ENCODE results near the gene SLC25A47. TPM values are rescaled to one million over a fixed set of nuclear protein-coding genes. Genes with fewer than 3 reads are reported as not detected.
A peak's percentile ranks its signal among the peaks of the same experiment; 100 is the strongest.

Gene SLC25A47
- total RNA-seq, 1 donor from 2014 or later, result not detected

DNA sequence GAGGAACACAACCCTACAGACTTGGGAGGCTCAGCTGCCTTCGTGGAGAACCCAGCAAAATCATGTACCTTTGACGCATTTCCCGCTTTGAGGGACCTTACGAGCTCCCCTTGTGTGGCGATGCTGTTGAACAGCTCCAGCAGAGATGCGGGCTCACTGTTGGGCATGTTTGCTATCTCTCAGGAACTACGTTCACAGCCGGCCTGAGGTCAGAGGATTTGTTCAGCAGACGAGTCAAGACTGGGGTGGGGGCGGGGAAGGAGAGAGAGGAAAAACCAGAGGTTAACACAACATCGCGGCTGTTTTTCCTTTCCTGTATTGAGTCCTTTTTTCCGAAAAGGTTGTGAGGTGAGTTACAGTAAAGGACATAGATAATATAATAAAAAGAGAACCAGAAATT lies 45.9 kb downstream of the SLC25A47 start:
- H3K9me3 Mint-ChIP-seq, result no peaks in the 10 kb centered on the region
- DNase-seq, result no peak
- H3K27ac Mint-ChIP-seq, result peak overlapping the region; percentile 57
- no peak overlapping the region for H3K4me3 Mint-ChIP-seq
- peaks cover 82% of the 10 kb centered on the region for H3K36me3 Mint-ChIP-seq (ENCODE audit: low read depth)
- H3K27me3 Mint-ChIP-seq, result no peaks in the 10 kb centered on the region
- peaks cover 55% of the 10 kb centered on the region for H3K4me1 Mint-ChIP-seq
- intact Hi-C loops (cut with micrococcal nuclease), result no loop called here

DNA sequence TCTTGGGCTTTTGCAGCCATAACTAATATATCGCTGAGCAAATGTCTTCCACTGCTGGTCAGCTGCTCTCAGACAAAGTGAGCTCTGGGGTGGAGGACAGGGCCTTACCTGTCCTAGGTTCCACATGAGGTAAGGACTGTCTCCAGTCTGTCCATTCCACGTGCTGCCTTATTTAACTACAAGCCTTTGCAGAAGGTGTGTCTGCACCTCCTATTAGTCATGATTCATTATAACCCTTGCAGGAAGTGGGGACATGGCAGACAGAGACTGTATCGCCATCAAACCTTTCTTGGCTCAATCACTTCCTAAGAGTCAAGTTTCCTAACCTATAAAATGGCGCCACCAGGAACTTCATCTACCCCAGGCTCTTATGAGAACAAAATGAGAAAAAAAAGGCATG lies 46.9 kb downstream of the SLC25A47 start:
- intact Hi-C loops (cut with micrococcal nuclease), result loop anchor here (10.0 kb wide), 2 partner anchors 265 to 1715 kb away; partner anchors contain the start of gene HSP90AA1
- Mint-ChIP-seq H3K4me1 (peaks cover 65% of the 10 kb centered on the region), H3K27ac (peak overlapping the region; percentile 81), H3K4me3 (peak overlapping the region; percentile 34), H3K27me3 (no peaks in the 10 kb centered on the region), H3K36me3 (ENCODE audit: low read depth) (peaks cover 86% of the 10 kb centered on the region), H3K9me3 (no peaks in the 10 kb centered on the region)
- DNase-seq, result no peak

DNA sequence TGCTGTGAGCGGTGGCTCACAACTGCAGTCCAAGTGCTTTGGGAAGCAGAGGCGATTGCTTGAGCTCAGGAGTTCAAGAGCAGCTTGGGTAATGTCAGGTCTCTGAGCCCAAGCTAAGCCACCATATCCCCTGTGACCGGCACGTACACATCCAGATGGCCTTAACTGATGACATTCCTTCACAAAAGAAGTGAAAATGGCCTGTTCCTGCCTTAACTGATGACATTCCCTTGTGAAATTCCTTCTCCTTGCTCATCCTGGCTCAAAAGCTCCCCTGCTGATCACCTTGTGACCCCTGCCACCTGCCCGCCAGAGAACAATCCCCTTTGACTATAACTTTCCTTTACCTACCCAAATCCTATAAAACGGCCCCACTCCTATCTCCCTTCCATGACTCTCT lies 48.6 kb downstream of the SLC25A47 start:
- no peaks in the 10 kb centered on the region for H3K27me3 Mint-ChIP-seq
- DNase-seq, result no peak
- intact Hi-C loops (cut with micrococcal nuclease), result loop anchor here (10.0 kb wide), 2 partner anchors 267 to 1713 kb away; partner anchors contain the start of gene HSP90AA1
- H3K9me3 Mint-ChIP-seq, result no peaks in the 10 kb centered on the region
- peak overlapping the region; percentile 65 for H3K4me3 Mint-ChIP-seq
- peak overlapping the region; percentile 70 for H3K27ac Mint-ChIP-seq
- H3K4me1 Mint-ChIP-seq, result peaks cover 59% of the 10 kb centered on the region
- peaks cover 74% of the 10 kb centered on the region for H3K36me3 Mint-ChIP-seq (ENCODE audit: low read depth)

DNA sequence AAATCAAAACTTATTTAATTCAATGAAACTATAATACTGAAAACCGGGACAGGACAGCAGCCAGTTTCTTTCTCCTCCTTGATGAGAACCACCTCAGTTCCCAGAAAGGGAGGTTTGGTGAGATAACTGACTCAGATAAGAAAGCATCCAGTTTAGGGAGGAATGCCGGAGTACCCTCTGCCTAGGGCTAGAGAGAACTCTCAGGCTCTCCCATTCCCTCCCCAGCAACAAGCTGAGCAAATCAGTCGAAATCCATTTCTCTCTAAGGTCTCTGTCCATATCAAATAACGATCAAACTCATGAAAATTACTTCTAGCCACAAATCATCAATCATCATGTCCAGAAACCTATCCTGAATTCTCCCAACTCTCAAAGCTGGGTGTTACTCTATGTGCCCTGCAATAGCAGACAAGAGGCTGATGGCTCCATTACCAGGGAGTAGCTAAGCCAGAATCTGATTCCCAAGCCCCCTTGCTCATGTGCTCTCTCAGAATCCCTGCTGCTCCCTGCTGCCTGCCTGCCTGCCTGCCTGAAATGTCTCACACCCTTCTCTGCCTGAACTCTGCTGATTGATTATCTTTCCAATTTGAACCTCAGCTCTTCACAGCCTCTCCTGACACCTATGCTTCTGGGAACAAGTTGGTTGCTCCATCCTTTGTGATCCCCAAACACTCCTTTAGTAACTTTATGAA lies 49.4 kb downstream of the SLC25A47 start:
- peak overlapping the region; percentile 99 for H3K4me3 Mint-ChIP-seq
- H3K4me1 Mint-ChIP-seq, result peaks cover 62% of the 10 kb centered on the region
- DNase-seq, result no peak
- peaks cover 69% of the 10 kb centered on the region for H3K36me3 Mint-ChIP-seq (ENCODE audit: low read depth)
- intact Hi-C loops (cut with micrococcal nuclease), result loop anchor here (10.0 kb wide), 2 partner anchors 268 to 1712 kb away; partner anchors contain the start of gene HSP90AA1
- no peaks in the 10 kb centered on the region for H3K9me3 Mint-ChIP-seq
- no peaks in the 10 kb centered on the region for H3K27me3 Mint-ChIP-seq
- peak overlapping the region; percentile 98 for H3K27ac Mint-ChIP-seq

DNA sequence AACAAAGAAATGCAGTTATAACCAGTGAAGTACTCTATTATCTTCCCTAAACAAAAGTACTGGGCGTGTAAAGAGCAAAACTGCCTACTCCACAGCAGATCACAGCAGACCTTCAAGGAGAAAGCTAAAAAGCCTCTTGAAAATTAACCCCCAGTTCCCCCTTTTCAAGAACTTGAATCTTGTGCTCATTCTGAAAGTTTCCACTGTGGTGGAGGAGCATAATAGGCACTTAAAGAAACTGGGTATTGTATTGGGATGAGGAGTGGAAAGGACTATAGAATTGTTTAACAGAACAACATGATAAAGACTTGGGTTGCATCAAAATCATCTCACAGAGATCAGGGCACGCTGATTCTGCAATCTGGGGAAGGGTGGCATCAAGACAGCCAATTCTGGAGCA lies 51.1 kb downstream of the SLC25A47 start:
- H3K4me1 Mint-ChIP-seq, result peaks cover 56% of the 10 kb centered on the region
- H3K9me3 Mint-ChIP-seq, result no peaks in the 10 kb centered on the region
- peak overlapping the region; percentile 99 for H3K4me3 Mint-ChIP-seq
- DNase-seq, result peak; percentile 65
- H3K27ac Mint-ChIP-seq, result peak overlapping the region; percentile 98
- intact Hi-C loops (cut with micrococcal nuclease), result loop anchor here (10.0 kb wide), 2 partner anchors 269 to 1711 kb away; partner anchors contain the start of gene HSP90AA1
- no peaks in the 10 kb centered on the region for H3K27me3 Mint-ChIP-seq
- peaks cover 54% of the 10 kb centered on the region for H3K36me3 Mint-ChIP-seq (ENCODE audit: low read depth)

DNA sequence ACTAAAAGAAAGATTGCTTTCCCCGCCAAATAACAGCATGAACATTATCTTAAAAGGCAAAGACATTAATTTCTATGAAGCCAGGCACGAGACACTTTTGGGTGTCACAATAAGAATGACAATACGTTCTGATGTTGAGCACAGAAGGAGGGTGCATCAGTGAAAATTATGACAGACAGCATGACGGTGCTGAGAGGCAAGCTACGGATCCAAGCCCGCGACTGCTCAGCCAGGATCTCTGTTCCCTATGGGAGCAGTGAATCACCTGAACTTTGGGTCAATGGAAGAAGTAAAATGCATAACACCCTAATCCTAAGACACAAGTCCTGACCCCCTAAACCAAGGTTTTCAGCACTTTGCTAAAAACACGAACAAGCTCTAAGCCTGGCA lies 51.7 kb downstream of the SLC25A47 start:
- Mint-ChIP-seq H3K4me3 (peak overlapping the region; percentile 99), H3K9me3 (no peaks in the 10 kb centered on the region), H3K27ac (peak overlapping the region; percentile 98), H3K27me3 (no peaks in the 10 kb centered on the region), H3K4me1 (peaks cover 53% of the 10 kb centered on the region), H3K36me3 (ENCODE audit: low read depth) (peaks cover 49% of the 10 kb centered on the region)
- DNase-seq, result no peak
- intact Hi-C loops (cut with micrococcal nuclease), result loop anchor here (1.0 to 10.0 kb wide), 6 partner anchors 69 to 1710 kb away; partner anchors contain the start of genes EVL, HSP90AA1 and SLC25A29

DNA sequence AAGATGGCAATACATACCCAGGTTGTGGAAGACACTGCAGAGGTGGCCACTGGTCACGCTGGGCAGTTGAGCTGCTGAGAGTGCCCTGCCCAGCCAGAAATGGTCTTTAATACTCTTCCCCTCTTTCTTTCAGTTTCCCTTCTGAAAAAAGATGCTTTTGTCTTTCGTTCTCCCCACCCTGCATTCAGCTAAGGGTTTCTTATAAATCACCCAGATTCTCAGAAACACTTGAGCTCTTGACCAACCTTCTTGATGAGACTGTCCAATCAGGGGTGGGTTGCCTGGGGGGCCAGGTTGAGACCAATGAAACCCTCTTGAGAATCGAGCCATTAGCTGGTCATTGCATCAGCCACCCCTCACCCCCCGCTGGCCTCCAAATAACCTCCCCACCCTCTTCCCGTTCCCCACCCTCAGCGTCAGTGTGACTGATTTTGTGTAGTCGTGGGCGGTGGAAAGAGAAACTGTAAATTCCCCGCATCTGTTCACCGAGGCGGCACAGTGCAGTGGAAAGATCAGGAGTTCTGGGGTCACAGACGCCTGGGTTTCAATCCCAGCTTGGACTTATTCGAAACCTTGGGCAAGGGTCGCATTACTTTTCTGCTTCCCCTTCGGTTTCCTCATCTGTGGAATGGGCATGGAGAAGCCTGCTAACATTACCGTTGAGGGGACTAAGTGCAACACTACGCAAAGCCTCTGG lies 52.3 kb downstream of the SLC25A47 start:
- peak; percentile 91 for DNase-seq
- Mint-ChIP-seq H3K9me3 (no peaks in the 10 kb centered on the region), H3K4me1 (peaks cover 47% of the 10 kb centered on the region), H3K27me3 (no peaks in the 10 kb centered on the region), H3K36me3 (ENCODE audit: low read depth) (peaks cover 44% of the 10 kb centered on the region), H3K4me3 (peak overlapping the region; percentile 99), H3K27ac (peak overlapping the region; percentile 98)
- intact Hi-C loops (cut with micrococcal nuclease), result loop anchor here (1.0 to 10.0 kb wide), 6 partner anchors 69 to 1709 kb away; partner anchors contain the start of genes EVL, HSP90AA1 and SLC25A29

DNA sequence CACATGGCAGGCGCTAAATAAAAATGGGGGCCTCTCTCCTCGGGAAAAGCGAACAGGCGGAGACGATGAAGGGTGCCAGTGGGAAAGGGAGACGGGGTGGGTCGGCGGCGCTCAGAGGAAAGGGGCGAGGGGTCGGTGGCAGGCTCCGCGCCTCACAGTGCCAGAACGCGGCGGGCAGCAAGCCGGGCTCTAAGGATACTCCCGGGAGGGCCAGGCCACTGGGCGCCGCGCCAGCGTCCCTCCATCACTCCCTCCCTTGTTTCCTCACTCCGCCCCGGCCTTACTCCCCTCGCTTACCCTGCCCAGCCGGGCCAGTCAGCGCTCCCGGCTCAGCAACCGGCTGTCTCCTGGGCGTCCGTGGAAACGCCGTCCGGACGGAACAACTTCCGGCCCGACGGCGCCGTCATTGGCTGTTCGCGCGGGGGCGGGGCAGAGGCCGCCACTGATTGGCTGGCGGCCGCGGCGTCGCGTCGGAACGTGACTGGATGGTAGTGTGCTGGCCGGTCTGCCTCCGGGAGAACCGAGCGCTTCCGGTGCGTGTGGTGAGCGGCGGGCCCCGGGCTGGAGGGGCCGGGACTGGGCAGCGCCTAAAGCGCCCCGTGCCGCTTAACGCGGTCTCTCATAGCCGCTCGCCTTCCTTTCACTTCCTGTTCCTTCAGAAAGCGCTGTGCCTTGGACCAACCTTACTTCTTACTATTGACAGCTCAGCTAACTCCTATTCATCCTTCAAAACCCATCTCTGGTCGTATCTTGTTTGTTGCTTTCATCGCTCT lies 53.0 kb downstream of the SLC25A47 start, which contains the start of gene WDR25:
Gene WDR25, plus strand, starts transcription at position 523 of the 773 bp plus-strand sequence.
- peak; percentile 99 for DNase-seq
- intact Hi-C loops (cut with micrococcal nuclease), result loop anchor here (1.0 to 10.0 kb wide), 9 partner anchors 35 to 1709 kb away; partner anchors contain the start of genes EVL, HSP90AA1 and SLC25A29
- H3K4me1 Mint-ChIP-seq, result peaks cover 47% of the 10 kb centered on the region

DNA sequence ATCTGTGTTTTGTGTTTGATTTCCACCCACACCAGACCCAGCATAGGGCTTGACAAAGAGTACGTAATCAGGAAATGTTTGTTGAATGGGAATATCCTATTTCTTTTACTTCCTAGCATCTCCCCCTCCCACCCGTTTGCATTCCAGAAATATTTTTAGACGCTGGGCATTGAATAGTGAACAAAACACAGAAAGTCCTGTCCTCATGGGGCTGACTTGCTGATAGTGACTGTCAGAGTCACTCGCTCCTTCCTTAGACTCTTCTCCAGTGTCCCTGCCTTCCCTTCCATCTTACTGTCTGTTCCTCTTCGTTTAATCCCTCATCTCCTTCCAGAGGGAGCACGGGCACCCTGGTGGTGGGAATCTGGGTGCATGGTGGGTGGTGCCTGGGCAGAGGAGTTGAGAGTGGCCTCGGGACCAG lies 53.6 kb downstream of the SLC25A47 start:
- peaks cover 34% of the 10 kb centered on the region for H3K36me3 Mint-ChIP-seq (ENCODE audit: low read depth)
- peak overlapping the region; percentile 99 for H3K4me3 Mint-ChIP-seq
- DNase-seq, result peak; percentile 64
- no peaks in the 10 kb centered on the region for H3K27me3 Mint-ChIP-seq
- peaks cover 44% of the 10 kb centered on the region for H3K4me1 Mint-ChIP-seq
- H3K9me3 Mint-ChIP-seq, result no peaks in the 10 kb centered on the region
- peak overlapping the region; percentile 98 for H3K27ac Mint-ChIP-seq
- intact Hi-C loops (cut with micrococcal nuclease), result loop anchor here (1.0 to 10.0 kb wide), 8 partner anchors 35 to 1708 kb away; partner anchors contain the start of genes EVL and HSP90AA1

More for the DNA sequence above, 53.0 kb downstream of the SLC25A47 start, which contains the start of gene WDR25:
- Mint-ChIP-seq H3K27me3 (no peaks in the 10 kb centered on the region), H3K36me3 (ENCODE audit: low read depth) (peaks cover 38% of the 10 kb centered on the region), H3K27ac (peak within 1 kb of the TSS; percentile 98), H3K9me3 (no peaks in the 10 kb centered on the region), H3K4me3 (peak within 1 kb of the TSS; percentile 99)

Other genes with a start within 250 kb of the SLC25A47 start
- 0.09 and 0.35 TPM in 2 replicates for gene DEGS2, start 163.7 kb upstream of the SLC25A47 start, total RNA-seq
- 102 and 105 TPM in 2 replicates for gene YY1, start 84.2 kb upstream of the SLC25A47 start, total RNA-seq
- gene SLC25A29, start 16.9 kb upstream of the SLC25A47 start, total RNA-seq, result 16.4 and 17.0 TPM in 2 replicates
- gene WDR25, start 53.1 kb downstream of the SLC25A47 start, total RNA-seq, result 7.2 and 7.3 TPM in 2 replicates

All from activated CD4-positive, alpha-beta T cell treated with anti-CD3 and anti-CD28 coated beads, Interleukin-2, amount 10 ng/mL, durations not matched to agents 24 days and 14 days (primary cell).